Medulla oblongata (tissue), 1 donor: ENCODE data around the gene MDN1.
"Not testable (repeated sequence)": the region's sequence is repeated elsewhere in the genome, so short reads cannot be mapped to it uniquely, and the experiment has no call there.

Experiments
- DNase-seq: peaks from one replicate; pipeline ENCODE4 v3.0.0-alpha.2; 2015; ENCODE audit errors: extremely low spot score

Gene MDN1

GRCh38 chr6:89826029-89826528, 6.5 kb upstream of the MDN1 start:
- DNase-seq: no peak

- peak; percentile 40 for DNase-seq
Observed at GRCh38 chr6:89818977-89819335, 638 bp downstream of the MDN1 start.

- DNase-seq: no peak
Observed at GRCh38 chr6:89817481-89817880, 2.1 kb downstream of the MDN1 start.

GRCh38 chr6:89813422-89813821, 6.2 kb downstream of the MDN1 start:
- DNase-seq: not testable (repeated sequence)

- no peak for DNase-seq
Observed at GRCh38 chr6:89807581-89807980, 12.0 kb downstream of the MDN1 start.

- DNase-seq: no peak
Observed at GRCh38 chr6:89805814-89806371, 13.7 kb downstream of the MDN1 start.

- DNase-seq: no peak
Observed at GRCh38 chr6:89803271-89803670, 16.3 kb downstream of the MDN1 start.

- DNase-seq: no peak
Observed at GRCh38 chr6:89799756-89800155, 19.8 kb downstream of the MDN1 start.

- DNase-seq: no peak
Observed at GRCh38 chr6:89799096-89799495, 20.5 kb downstream of the MDN1 start.

- no peak for DNase-seq
Observed at GRCh38 chr6:89797317-89797716, 22.3 kb downstream of the MDN1 start.

GRCh38 chr6:89794324-89794723, 25.3 kb downstream of the MDN1 start:
- DNase-seq: no peak

- DNase-seq: no peak
Observed at GRCh38 chr6:89793586-89793985, 26.0 kb downstream of the MDN1 start.

- DNase-seq: peak; percentile 33
Observed at GRCh38 chr6:89792881-89793280, 26.7 kb downstream of the MDN1 start.

GRCh38 chr6:89790403-89790802, 29.2 kb downstream of the MDN1 start:
- no peak for DNase-seq

- DNase-seq: no peak
Observed at GRCh38 chr6:89789980-89790379, 29.6 kb downstream of the MDN1 start.

GRCh38 chr6:89787660-89788328, 31.8 kb downstream of the MDN1 start:
- no peak for DNase-seq

GRCh38 chr6:89786970-89787369, 32.6 kb downstream of the MDN1 start:
- DNase-seq: no peak

- no peak for DNase-seq
Observed at GRCh38 chr6:89784838-89785237, 34.8 kb downstream of the MDN1 start.

- not testable (repeated sequence) for DNase-seq
Observed at GRCh38 chr6:89783293-89783692, 36.3 kb downstream of the MDN1 start.

- DNase-seq: no peak
Observed at GRCh38 chr6:89782222-89782621, 37.4 kb downstream of the MDN1 start.

GRCh38 chr6:89781070-89782034, 38.2 kb downstream of the MDN1 start:
- DNase-seq: no peak

GRCh38 chr6:89777455-89777854, 42.1 kb downstream of the MDN1 start:
- no peak for DNase-seq
